Psoas muscle (tissue), 8 donors: ENCODE results near the gene NT5M. TPM values are rescaled to one million over a fixed set of nuclear protein-coding genes. Genes with fewer than 3 reads are reported as not detected.

ENCODE experiments used
- ATAC-seq, 4 donors: fragments of 200-7000 bp; cut with Tn5 transposase; one replicate each; pipeline ENCODE4 v1.9.1; 2020; ENCODE audit warnings: moderate library complexity in 3 of 4, mild to moderate bottlenecking in 2 of 4
- DNase-seq, 2 donors: peaks; one replicate each; pipeline ENCODE4 v3.0.0-alpha.2; 2020
- H3K27ac ChIP-seq: fragments of 200-600 bp; one replicate; pipeline ENCODE4 v1.8.0; 2022
- H3K27me3 ChIP-seq, 3 donors: fragments of 200-600 bp in 1 of 3; one replicate each; pipeline versions ENCODE4 v1.6.1 to v1.8.0; 2013 to 2022; ENCODE audit warnings: low read length in 2 of 3, mild to moderate bottlenecking in 2 of 3, moderate library complexity in 1 of 3; ENCODE audit not compliant: insufficient read depth in 3 of 3
- H3K36me3 ChIP-seq, 2 donors: fragments of 200-600 bp in 1 of 2; one replicate each; pipeline versions ENCODE4 v1.6.1 to v1.8.0; 2013 to 2022; ENCODE audit warnings: low read depth in 1 of 2, mild to moderate bottlenecking in 1 of 2, moderate library complexity in 1 of 2; ENCODE audit not compliant: insufficient read depth in 1 of 2
- H3K4me1 ChIP-seq: fragments of 200-600 bp; one replicate; pipeline ENCODE4 v1.8.0; 2022
- H3K4me3 ChIP-seq: fragments of 200-600 bp; one replicate; pipeline ENCODE4 v1.8.0; 2022; ENCODE audit warnings: mild to moderate bottlenecking
- H3K9me3 ChIP-seq: fragments of 200-600 bp; one replicate; pipeline ENCODE4 v1.8.0; 2022
- CTCF ChIP-seq: fragments of 200-600 bp; IDR thresholded peaks from one replicate; pipeline ENCODE4 v1.8.0; 2022; ENCODE audit warnings: antibody characterized with exemption
- WGBS, 3 donors: extraction: QIAGEN DNeasy Blood & Tissue Kit; methylation state at CpG; one replicate each; pipeline versions ENCODE4 v1.1.6 to v1.1.7; 2013; 5-methylcytosine and 5-hydroxymethylcytosine counted together
- intact Hi-C, 2 donors: fragments of 100-400 bp; cut with DNase I; formaldehyde crosslinking; loops; one replicate each; pipeline versions ENCODE4 v1.11.0 to v1.14.2; 2022
- polyA plus RNA-seq, 3 donors: library from polyadenylated mRNA; stranded (reverse); fragments of 200-250 nt; gene quantifications; one replicate each; pipeline ENCODE4 v1.2.3, GENCODE V29; 2013
- total RNA-seq, 4 donors: library from RNA; stranded (reverse); fragmentation: NEBNext Ultra II Directional in 2 of 4; extraction: Animal tissue kit (Norgen Biotek cat#: 25700) in 2 of 4; gene quantifications; one replicate each; pipeline versions ENCODE4 v1.2.1 to v1.2.4, GENCODE V29; 2021 to 2023
- donor health status: healthy with polysubstance abuse.
- donor health status: DM: no; HTN: no; CAD: no; lungs with moderate emphysema.
- donor health status: Bipolar disorder and iron deficiency.
- donor health status: healthy.
- donor health status: DM: yes; HTN: yes; CAD: no.
- donor health status: DM: no; HTN: no; CAD: no.
- donor health status: DM: no; HTN: no; CAD: no.
- donor health status: DM: yes; HTN: yes; CAD: no.

Gene NT5M
- total and polyA plus RNA-seq, 7 donors: 6.0 to 11.5 (median 8.0) TPM

GRCh38 chr17:17353625-17354484, 50.7 kb downstream of the NT5M start:
- H3K4me3 ChIP-seq: no peak overlapping the region
- 87 to 88% (median 87%) methylated on average over 15 of the region's 15 CpGs for WGBS, 3 donors
- no peak overlapping the region for H3K27ac ChIP-seq
- no peak for ATAC-seq
- no peaks in the 10 kb centered on the region for H3K27me3 ChIP-seq
- H3K36me3 ChIP-seq: no peaks in the 10 kb centered on the region
- DNase-seq: no peak
- intact Hi-C loops: loop anchor here in 1 of 2 donors (2.0 kb wide), 1 partner anchor 217 kb away; no protein-coding TSS in a partner anchor
- H3K9me3 ChIP-seq: no peaks in the 10 kb centered on the region
- no peak for TF ChIP-seq CTCF
- H3K4me1 ChIP-seq: peaks cover 9% of the 10 kb centered on the region

- peaks cover 9% of the 10 kb centered on the region for H3K4me1 ChIP-seq
- peak; percentile 89 for TF ChIP-seq CTCF
- ATAC-seq (peak; percentile 53 to 84 (median 72)), DNase-seq (peak; percentile 62 to 86)
- no peaks in the 10 kb centered on the region for H3K9me3 ChIP-seq
- 32 to 34% (median 33%) methylated on average over 14 of the region's 14 CpGs for WGBS, 3 donors
- no peaks in the 10 kb centered on the region for H3K27me3 ChIP-seq
- intact Hi-C loops: loop anchor here (1.0 to 5.0 kb wide), 3 partner anchors 143 to 288 kb away; partner anchors contain the start of gene RASD1 (in 2 of the 2)
- H3K36me3 ChIP-seq: no peaks in the 10 kb centered on the region
- H3K4me3 ChIP-seq: no peak overlapping the region
- no peak overlapping the region for H3K27ac ChIP-seq
These were observed 51.6 kb downstream of the NT5M start for GRCh38 chr17:17354560-17355349.

GRCh38 chr17:17355426-17355825, 52.3 kb downstream of the NT5M start:
- WGBS, 3 donors: 57 to 62% (median 61%) methylated on average over 12 of the region's 12 CpGs
- H3K27ac ChIP-seq: no peak overlapping the region
- TF ChIP-seq CTCF: no peak
- H3K36me3 ChIP-seq: no peaks in the 10 kb centered on the region
- H3K4me3 ChIP-seq: no peak overlapping the region
- intact Hi-C loops: loop anchor here (1.0 to 5.0 kb wide), 3 partner anchors 142 to 287 kb away; partner anchors contain the start of gene RASD1 (in 2 of the 2)
- no peaks in the 10 kb centered on the region for H3K9me3 ChIP-seq
- peaks cover 9% of the 10 kb centered on the region for H3K4me1 ChIP-seq
- no peak for ATAC-seq
- no peaks in the 10 kb centered on the region for H3K27me3 ChIP-seq
- no peak for DNase-seq

GRCh38 chr17:17356149-17356930, 53.2 kb downstream of the NT5M start:
- peak; percentile 82 to 93 (median 82) for ATAC-seq
- Histone ChIP-seq H3K36me3 (no peaks in the 10 kb centered on the region), H3K27ac (no peak overlapping the region), H3K9me3 (no peaks in the 10 kb centered on the region), H3K4me1 (peaks cover 9% of the 10 kb centered on the region), H3K4me3 (no peak overlapping the region), H3K27me3 (no peaks in the 10 kb centered on the region)
- WGBS, 3 donors: 51 to 69% (median 54%) methylated on average over 10 of the region's 10 CpGs
- intact Hi-C loops: loop anchor here (1.0 to 5.0 kb wide), 4 partner anchors 141 to 284 kb away; partner anchors contain the start of gene RASD1 (in 2 of the 2)
- TF ChIP-seq CTCF: peak; percentile 99
- peak; percentile 72 to 85 for DNase-seq
